CMK (cell line): ENCODE results near the gene CCDC158.
"Not testable (repeated sequence)": the region's sequence is repeated elsewhere in the genome, so short reads cannot be mapped to it uniquely, and the experiment has no call there.

ENCODE experiments used
- DNase-seq: peaks from one replicate; pipeline ENCODE4 v3.0.0-alpha.2; 2010; ENCODE audit warnings: low read depth

CCDC158 gene

GRCh38 chr4:76420762-76421581 is at the start of gene CCDC158:
TSS of gene CCDC158 (minus strand) at chr4:76421141. CDS start at chr4:76403207, 17,934 bp downstream.
- DNase-seq = no peak

GRCh38 chr4:76470532-76470931 is 49.6 kb upstream of the CCDC158 start:
- DNase-seq = no peak

DNA sequence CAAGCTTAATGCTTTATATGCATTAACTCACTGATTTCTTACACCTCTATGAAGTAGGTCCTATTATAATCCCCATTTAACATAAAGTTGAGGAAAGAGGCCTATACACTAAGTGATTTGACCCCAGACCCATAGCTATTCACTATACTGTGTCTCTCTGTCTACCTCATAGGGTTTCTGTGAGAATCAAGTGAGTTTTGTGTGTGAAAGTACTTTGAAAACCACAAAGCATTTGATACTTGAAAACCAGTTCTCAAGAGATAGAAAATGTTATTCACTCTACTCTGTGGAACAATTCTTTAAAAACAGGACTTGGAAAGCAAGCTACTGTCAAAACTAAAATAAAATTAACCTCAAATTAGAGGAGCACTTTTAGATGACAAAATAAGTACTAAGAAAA is 49.1 kb upstream of the CCDC158 start:
- no peak for DNase-seq

DNA sequence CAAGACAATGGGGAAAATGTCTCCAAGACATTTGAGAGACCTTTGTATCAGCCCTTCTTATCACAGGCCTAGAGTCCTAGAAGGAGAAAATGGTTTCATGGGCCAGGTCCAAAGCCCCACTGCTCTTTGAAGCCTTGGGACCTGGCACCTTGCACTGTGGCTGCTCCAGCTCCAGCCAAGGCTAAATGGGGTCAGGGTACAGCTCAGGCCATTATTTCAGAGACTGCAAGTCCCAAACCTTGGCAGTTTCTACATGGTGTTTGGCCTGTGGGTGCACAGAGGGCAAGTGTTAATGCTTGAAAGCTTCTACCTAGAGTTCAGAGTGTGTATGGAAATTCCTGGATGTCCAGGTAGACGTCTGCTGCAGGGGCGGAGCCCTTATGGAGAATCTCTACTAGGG is 42.6 kb upstream of the CCDC158 start:
- no peak for DNase-seq

DNA sequence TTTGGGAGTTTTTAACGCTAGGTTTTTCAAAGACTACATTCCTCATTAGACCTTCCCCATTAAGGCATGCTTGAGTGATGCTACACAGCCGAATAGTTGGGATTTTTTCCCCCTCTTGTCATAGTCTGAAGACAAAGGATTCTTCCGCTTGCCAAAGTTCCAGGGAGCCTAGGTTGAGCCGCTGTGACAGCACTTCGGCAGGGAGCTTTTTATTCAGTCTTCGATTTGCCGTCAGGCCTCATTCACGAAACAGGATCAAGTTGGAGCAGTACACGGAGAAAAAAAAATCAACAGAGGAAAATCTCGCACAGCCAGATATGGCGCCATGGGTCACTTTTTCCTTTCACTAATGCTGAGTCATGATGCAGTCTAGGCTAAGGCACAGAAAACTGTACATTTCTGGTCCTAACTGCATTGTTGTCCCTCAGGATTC is 38.4 kb upstream of the CCDC158 start:
- DNase-seq = no peak

DNA sequence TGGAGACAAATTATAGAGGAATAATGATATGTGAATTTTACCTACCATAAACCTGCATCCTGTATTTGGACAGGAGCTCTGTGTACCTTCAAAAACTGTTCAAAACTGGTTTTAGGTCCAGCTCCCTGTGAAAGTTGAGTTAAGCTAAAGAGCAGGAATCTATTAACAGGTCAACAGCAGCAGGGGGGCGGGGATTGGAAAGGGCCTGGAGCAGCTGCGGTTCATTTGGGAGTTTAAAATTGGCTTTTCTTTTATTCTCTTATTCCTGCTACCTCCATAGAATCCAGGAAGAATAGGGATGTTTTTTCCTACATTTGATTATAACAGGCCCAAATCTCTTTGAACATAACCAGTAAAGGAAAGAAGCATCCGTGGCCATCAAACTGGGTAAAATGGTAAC is 37.9 kb upstream of the CCDC158 start:
- no peak for DNase-seq

DNA sequence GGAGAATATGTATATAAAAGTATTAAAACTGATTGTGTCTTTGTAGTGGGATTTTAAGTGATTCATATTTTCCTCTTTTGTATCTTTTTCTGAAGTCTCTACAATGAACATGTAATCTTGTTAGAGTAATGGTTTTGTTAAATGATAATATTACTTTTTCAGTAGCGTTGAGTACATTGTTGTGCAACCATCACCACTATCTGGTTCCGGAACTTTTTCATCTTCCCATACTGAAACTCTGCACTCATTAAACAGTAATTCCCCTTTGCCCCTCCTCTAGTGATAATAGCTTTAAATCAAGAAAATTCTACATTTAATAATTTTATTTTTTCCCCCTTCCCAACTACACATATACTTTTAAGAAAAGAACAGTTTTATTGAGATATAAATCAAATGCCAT is 37.4 kb upstream of the CCDC158 start:
- no peak for DNase-seq

DNA sequence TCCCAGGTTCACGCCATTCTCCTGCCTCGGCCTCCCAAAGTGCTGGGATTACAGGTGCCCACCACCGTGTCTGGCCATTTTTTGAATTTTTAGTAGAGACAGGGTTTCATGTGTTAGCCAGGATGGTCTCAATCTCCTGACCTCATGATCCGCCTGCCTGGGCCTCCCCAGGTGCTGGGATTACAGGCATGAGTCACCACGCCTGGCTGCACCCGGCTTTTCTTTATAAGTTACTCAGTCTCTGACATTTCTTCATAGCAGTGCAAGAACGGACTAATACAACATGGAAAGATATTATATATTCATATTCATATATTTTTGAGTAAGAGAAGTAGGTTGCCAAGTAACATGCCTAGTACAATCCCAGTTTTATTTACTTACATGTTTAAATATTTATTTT is 36.9 kb upstream of the CCDC158 start:
- DNase-seq = no peak

DNA sequence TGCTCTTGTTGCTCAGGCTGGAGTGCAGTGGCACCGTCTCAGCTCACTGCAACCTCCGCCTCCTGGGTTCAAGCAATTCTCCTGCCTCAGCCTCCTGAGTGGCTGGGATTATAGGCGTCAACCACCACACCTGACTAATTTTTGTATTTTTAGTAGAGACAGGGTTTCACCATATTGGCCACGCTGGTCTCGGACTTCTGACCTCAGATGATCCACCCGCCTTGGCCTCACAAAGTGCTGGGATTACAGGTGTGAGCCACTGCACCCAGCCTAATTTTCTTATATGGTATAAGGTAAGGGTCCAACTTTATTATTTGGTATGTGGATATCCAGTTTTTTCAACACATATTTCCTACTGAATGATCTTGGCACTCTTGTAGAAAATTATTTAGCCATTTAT is 33.1 kb upstream of the CCDC158 start:
- not testable (repeated sequence) for DNase-seq

DNA sequence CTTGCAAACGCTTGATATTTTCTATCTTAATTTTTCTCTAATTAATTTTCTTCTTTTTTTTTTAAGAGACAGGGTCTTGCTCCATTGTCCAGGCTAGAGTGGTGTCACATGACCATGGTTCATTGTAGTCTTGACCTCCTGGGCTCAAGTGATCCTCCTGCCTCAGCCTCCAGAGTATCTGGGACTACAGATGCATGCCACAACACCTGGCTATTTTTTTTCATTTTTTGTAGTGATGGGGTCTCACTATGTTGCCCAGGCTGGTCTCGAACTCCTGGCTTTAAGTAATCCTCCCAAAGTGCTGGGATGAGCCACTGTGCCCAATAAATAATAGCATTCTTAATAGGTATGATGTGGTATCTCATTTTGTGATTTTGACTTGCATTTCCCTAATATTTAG is 32.3 kb upstream of the CCDC158 start:
- no peak for DNase-seq

- DNase-seq = no peak
These were observed 28.9 kb upstream of the CCDC158 start for GRCh38 chr4:76449833-76450232.

DNA sequence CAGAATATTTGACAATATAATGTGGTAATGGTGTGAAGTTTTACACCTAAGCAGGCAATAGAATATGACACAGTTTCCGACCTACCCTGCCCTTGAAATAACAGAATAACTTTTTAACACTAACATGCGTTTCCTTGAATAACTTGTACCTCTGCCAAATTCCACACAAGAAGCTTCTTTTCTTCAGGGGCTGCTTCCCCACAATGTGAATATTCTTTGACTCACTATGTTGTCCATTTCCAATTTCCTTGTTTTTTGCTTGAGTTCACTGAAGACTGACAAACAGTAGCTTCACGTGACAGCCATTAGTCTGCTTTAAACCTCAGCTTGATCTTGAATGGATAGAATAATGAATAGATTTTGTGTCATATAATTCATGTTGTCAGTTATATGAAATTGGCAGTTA is 28.4 kb upstream of the CCDC158 start:
- DNase-seq = no peak

GRCh38 chr4:76448211-76448610 is 27.3 kb upstream of the CCDC158 start:
- no peak for DNase-seq

GRCh38 chr4:76447393-76447851 is 26.5 kb upstream of the CCDC158 start:
- DNase-seq = no peak

GRCh38 chr4:76445911-76446310 is 25.0 kb upstream of the CCDC158 start:
- DNase-seq = no peak

- DNase-seq = no peak
These were observed 22.4 kb upstream of the CCDC158 start for GRCh38 chr4:76443376-76443775.

- DNase-seq = no peak
These were observed 21.9 kb upstream of the CCDC158 start for GRCh38 chr4:76442807-76443206.

DNA sequence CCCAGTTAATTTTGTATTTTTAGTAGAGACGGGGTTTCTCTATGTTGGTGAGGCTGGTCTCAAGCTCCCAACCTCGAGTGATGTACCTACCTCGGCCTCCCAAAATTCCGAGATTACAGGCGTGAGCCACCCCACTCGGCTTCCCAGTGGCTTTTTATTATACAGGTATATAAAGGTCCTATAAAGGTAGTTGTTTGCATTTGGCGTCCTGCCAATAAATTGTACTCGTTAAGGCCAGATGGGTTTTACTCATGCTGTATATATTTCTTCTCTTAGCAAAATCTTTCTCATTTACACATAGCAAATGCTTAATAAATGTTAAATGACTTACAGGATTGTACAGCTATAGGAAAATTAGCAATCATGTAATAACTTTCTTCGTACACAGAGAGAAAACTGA is 20.9 kb upstream of the CCDC158 start:
- no peak for DNase-seq

DNA sequence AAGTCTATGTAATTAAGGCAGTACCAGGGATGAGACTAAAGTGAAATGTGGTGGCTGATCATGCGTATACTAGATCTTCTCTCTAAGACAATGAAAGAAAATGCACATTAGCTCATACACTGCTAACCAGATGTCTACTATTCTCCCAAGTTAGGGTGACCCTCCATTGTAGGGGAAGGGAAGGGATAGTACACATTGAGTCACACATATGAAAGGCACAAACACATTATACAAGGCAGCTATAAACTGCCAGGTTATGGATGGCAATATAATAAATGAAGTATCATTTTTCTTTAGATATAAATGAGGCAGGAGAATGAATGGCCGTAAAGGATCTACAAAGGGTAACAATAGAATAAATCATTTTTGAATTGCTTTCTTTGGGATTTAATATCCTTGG is 18.6 kb upstream of the CCDC158 start:
- no peak for DNase-seq

DNA sequence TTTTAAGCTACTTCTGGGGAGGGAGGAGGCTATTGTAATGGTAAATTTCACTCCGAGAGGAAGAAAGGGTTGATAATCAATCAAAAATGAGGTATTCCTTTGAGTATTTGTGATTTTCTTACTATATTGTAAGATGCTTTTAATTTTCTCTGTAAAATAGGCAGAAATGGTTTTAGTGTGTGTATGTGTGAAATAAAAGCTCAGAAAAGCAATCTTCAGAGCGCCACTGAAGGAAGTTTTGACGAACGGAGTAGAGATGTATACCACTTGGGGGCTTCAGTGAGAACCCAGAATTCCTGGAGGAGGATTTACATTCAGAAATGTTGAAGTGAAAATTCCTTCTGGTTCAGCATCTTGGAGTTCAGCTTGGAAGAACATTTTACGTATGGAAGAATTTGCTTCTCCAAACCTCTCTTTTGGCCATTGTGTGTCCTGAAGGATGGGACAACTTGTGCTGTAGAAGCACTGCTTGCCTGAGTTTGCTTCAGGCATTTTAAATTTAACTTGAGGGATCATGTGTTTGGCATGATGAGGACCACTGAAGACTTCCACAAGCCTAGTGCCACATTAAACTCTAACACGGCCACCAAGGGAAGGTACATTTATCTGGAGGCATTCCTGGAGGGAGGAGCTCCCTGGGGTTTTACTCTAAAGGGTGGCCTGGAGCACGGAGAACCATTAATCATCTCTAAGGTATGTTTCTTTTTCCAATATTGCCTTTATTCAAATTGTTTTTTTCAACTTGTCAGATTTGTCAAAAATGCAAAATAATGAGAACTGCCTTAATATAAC is 14.8 kb upstream of the CCDC158 start:
- DNase-seq = no peak

- no peak for DNase-seq
These were observed 14.1 kb upstream of the CCDC158 start, which contains the start of gene SHROOM3 for GRCh38 chr4:76434901-76435527. TSS of gene SHROOM3 (plus strand) at chr4:76435229. CDS start at chr4:76436053, 824 bp downstream.

GRCh38 chr4:76430519-76431388 is 9.8 kb upstream of the CCDC158 start:
- no peak for DNase-seq
